HepG2 (cell line): ENCODE data around the gene LRRC25. TPM values are rescaled to one million over a fixed set of nuclear protein-coding genes. Genes with fewer than 3 reads are reported as not detected.
A peak's percentile ranks its signal among the peaks of the same experiment; 100 is the strongest.

Source experiments
- AGO1 ChIP-seq: fragments of 200-400 bp; formaldehyde crosslinking; IDR thresholded peaks from 2 replicates; pipeline ENCODE4 v1.6.1; 2017; ENCODE audit warnings: mild to moderate bottlenecking, low read depth, low read length, moderate library complexity; ENCODE audit not compliant: poor library complexity, severe bottlenecking
- CBX2 ChIP-seq, 2 experiments: fragments of 200-600 bp in 1 of 2; sonication (generic); formaldehyde crosslinking in 1 of 2; IDR thresholded peaks; 2 replicates each; pipeline versions ENCODE4 v1.7.0 to v1.8.1; 2018 to 2022; ENCODE audit warnings: low read depth in 2 of 2, low read length in 1 of 2, mild to moderate bottlenecking in 1 of 2, missing genetic modification reagents in 1 of 2
- CHCHD3 ChIP-seq: sonication (generic); formaldehyde crosslinking; IDR thresholded peaks from 2 replicates; pipeline ENCODE4 v1.8.0; 2022; ENCODE audit warnings: mild to moderate bottlenecking, missing genetic modification reagents, moderate library complexity
- CSRNP1 ChIP-seq: sonication (generic); formaldehyde crosslinking; IDR thresholded peaks from 2 replicates; pipeline ENCODE4 v1.8.1; 2023; ENCODE audit warnings: mild to moderate bottlenecking, missing genetic modification reagents
- ELF1 ChIP-seq: sonication (generic); formaldehyde crosslinking; IDR thresholded peaks from 2 replicates; pipeline ENCODE4 v1.4.0; 2020; ENCODE audit warnings: missing genetic modification reagents
- FOXA3 ChIP-seq: IDR thresholded peaks from 2 replicates; pipeline ENCODE4 v1.6.1; 2016; ENCODE audit warnings: missing genetic modification reagents, missing compliant biosample characterization
- GZF1 ChIP-seq: sonication (generic); formaldehyde crosslinking; IDR thresholded peaks from 2 replicates; pipeline ENCODE4 v1.5.1; 2020; ENCODE audit warnings: mild to moderate bottlenecking, missing genetic modification reagents
- HMG20A ChIP-seq: IDR thresholded peaks from 2 replicates; pipeline ENCODE4 v1.6.1; 2016; ENCODE audit warnings: borderline replicate concordance
- HNRNPK ChIP-seq: fragments of 200-400 bp; formaldehyde crosslinking; IDR thresholded peaks from 2 replicates; pipeline ENCODE4 v1.6.1; 2018; ENCODE audit warnings: low read length, low read depth, moderate library complexity, mild to moderate bottlenecking; ENCODE audit not compliant: poor library complexity, severe bottlenecking
- NFATC3 ChIP-seq: sonication (generic); formaldehyde crosslinking; IDR thresholded peaks from 2 replicates; pipeline ENCODE4 v1.5.1; 2020; ENCODE audit warnings: mild to moderate bottlenecking, missing genetic modification reagents
- NR1H2 ChIP-seq: sonication (generic); formaldehyde crosslinking; IDR thresholded peaks from 2 replicates; pipeline ENCODE4 v1.8.1; 2022; ENCODE audit warnings: low read depth, missing genetic modification reagents, borderline replicate concordance
- NR2F2 ChIP-seq: IDR thresholded peaks from 2 replicates; pipeline ENCODE4 v1.6.1; 2012; ENCODE audit warnings: low read depth, inconsistent platforms, borderline replicate concordance
- PAF1 ChIP-seq: IDR thresholded peaks from 2 replicates; pipeline ENCODE4 v1.6.1; 2016; ENCODE audit warnings: missing genetic modification reagents, missing compliant biosample characterization
- PRDM15 ChIP-seq: sonication (generic); formaldehyde crosslinking; IDR thresholded peaks from 2 replicates; pipeline ENCODE4 v1.4.0; 2020; ENCODE audit warnings: missing genetic modification reagents
- SKI ChIP-seq: fragments of 450-650 bp; IDR thresholded peaks from one replicate; pipeline ENCODE4 v1.6.1; 2018; ENCODE audit warnings: mild to moderate bottlenecking; ENCODE audit not compliant: partially characterized antibody
- TSC22D2 ChIP-seq: sonication (generic); formaldehyde crosslinking; IDR thresholded peaks from 2 replicates; pipeline ENCODE4 v1.5.1; 2020; ENCODE audit warnings: missing genetic modification reagents, mild to moderate bottlenecking, borderline replicate concordance
- ZBTB10 ChIP-seq: sonication (generic); formaldehyde crosslinking; IDR thresholded peaks from 2 replicates; pipeline ENCODE4 v1.4.0; 2020; ENCODE audit warnings: missing genetic modification reagents, borderline replicate concordance
- ZNF10 ChIP-seq: sonication (generic); formaldehyde crosslinking; IDR thresholded peaks from 2 replicates; pipeline ENCODE4 v1.4.0; 2020; ENCODE audit warnings: mild to moderate bottlenecking, low read depth, missing genetic modification reagents, borderline replicate concordance
- ZNF274 ChIP-seq: sonication (generic); formaldehyde crosslinking; IDR thresholded peaks from 2 replicates; pipeline ENCODE4 v1.5.1; 2020; ENCODE audit warnings: mild to moderate bottlenecking, missing genetic modification reagents
- ZNF510 ChIP-seq: sonication (generic); formaldehyde crosslinking; IDR thresholded peaks from 2 replicates; pipeline ENCODE4 v1.4.0; 2020; ENCODE audit warnings: low read depth, mild to moderate bottlenecking, missing genetic modification reagents
- polyA plus RNA-seq, 8 experiments: library from polyadenylated mRNA; depleted of rRNA in 3 of 8; stranded (reverse) in 7 of 8; unstranded in 1 of 8; fragments of >200 nt; fragmentation: Illumina TruSeq in 4 of 8; extraction: Trizol in 4 of 8; gene quantifications; 2 replicates each; pipeline versions ENCODE4 v1.2.1 to v1.2.3, GENCODE V29; 2011 to 2016; ENCODE audit warnings: low read depth in 4 of 8, missing spikeins in 1 of 8, mixed read lengths in 1 of 8; ENCODE audit not compliant: insufficient read depth in 1 of 8
- total RNA-seq, 5 experiments: library from RNA; depleted of rRNA; stranded (reverse); fragments of >200 nt; fragmentation: Illumina TruSeq; extraction: Trizol; gene quantifications; 2 replicates each; pipeline ENCODE4 v1.2.3, GENCODE V29; 2016; ENCODE audit warnings: low read depth in 1 of 5

The LRRC25 gene
- total and polyA plus RNA-seq, 2 of the 13 experiments (the other 11 are each of a cell fraction or from before 2014, with no cell fraction given) = 0.13 to 0.53 TPM

- no peak for TF ChIP-seq CSRNP1 (CRISPR knock-in tag)
- no peak for TF ChIP-seq CBX2 (IDR thresholded peaks at IDR 0.05; ENCODE audit: low read depth, low read length)
- TF ChIP-seq CBX2 (CRISPR knock-in tag; IDR thresholded peaks at IDR 0.05; ENCODE audit: low read depth) = no peak
- 0 out of 2 replicates have a peak, but pooled peaks have one; percentile 22 for TF ChIP-seq ZNF274 (CRISPR knock-in tag)
- TF ChIP-seq ELF1 (CRISPR knock-in tag) = no peak
- TF ChIP-seq CHCHD3 (CRISPR knock-in tag) = no peak
- no peak for TF ChIP-seq NR1H2 (CRISPR knock-in tag)
- peak; percentile 95 for TF ChIP-seq PAF1 (CRISPR knock-in tag)
- peak; percentile 99 for TF ChIP-seq AGO1
- TF ChIP-seq HMG20A (CRISPR knock-in tag) = no peak; the same call in 1 of the 2 replicates
- peak; percentile 81 for TF ChIP-seq HNRNPK
- 0 out of 2 replicates have a peak, but pooled peaks have one; percentile 27 for TF ChIP-seq GZF1 (CRISPR knock-in tag)
- no peak for TF ChIP-seq TSC22D2 (CRISPR knock-in tag)
- no peak for TF ChIP-seq ZNF10 (CRISPR knock-in tag)
- no peak for TF ChIP-seq ZNF510 (CRISPR knock-in tag)
- TF ChIP-seq SKI = no peak
- no peak for TF ChIP-seq ZBTB10
- TF ChIP-seq NR2F2 = 0 out of 2 replicates have a peak, but pooled peaks have one; percentile 10
- no peak for TF ChIP-seq NFATC3 (CRISPR knock-in tag)
- peak; percentile 32; the same call in 1 of the 2 replicates for TF ChIP-seq FOXA3 (CRISPR knock-in tag)
- no peak for TF ChIP-seq PRDM15 (CRISPR knock-in tag)
Measured at GRCh38 chr19:18390065-18390907, 7.1 kb downstream of the LRRC25 start (continued).
